ENCODE results near the gene DAB2IP. TPM values are rescaled to one million over a fixed set of nuclear protein-coding genes. Genes with fewer than 3 reads are reported as not detected.

Gene DAB2IP
- total and polyA plus RNA-seq, 2 donors = 8.2 to 8.4 TPM

- 96% methylated on average over 11 of the region's 11 CpGs for WGBS
- peaks cover 0 to 46% of the 10 kb centered on the region in 2 donors for H3K4me1 ChIP-seq (ENCODE audit: control insufficient read depth in 2 of 2, insufficient read depth in 2 of 2, low read length in 2 of 2)
- DNase-seq (ENCODE audit: low read depth in 6 of 9, low spot score in 9 of 9) = no peak
- no peaks in the 10 kb centered on the region for H3K36me3 ChIP-seq (ENCODE audit: control insufficient read depth in 2 of 2, insufficient read depth in 2 of 2, low read length in 1 of 2)
- H3K27me3 ChIP-seq (ENCODE audit: control insufficient read depth in 2 of 2, insufficient read depth in 1 of 2, low read length in 1 of 2) = no peaks in the 10 kb centered on the region
- H3K9me3 ChIP-seq (ENCODE audit: control insufficient read depth in 2 of 2, insufficient read depth in 1 of 2, low read length in 1 of 2) = no peaks in the 10 kb centered on the region
- H3K4me3 ChIP-seq (ENCODE audit: low read length in 2 of 2) = no peak overlapping the region
- H3K27ac ChIP-seq (ENCODE audit: low read depth in 1 of 2, low read length in 1 of 2) = no peak overlapping the region
Observed at GRCh38 chr9:121820286-121821005, 169.0 kb downstream of the DAB2IP start.

GRCh38 chr9:121821326-121821725 is 169.9 kb downstream of the DAB2IP start:
- 96% methylated on average over 5 of the region's 5 CpGs for WGBS
- DNase-seq (ENCODE audit: low read depth in 6 of 9, low spot score in 9 of 9) = no peak
- no peak overlapping the region for H3K4me3 ChIP-seq (ENCODE audit: low read length in 2 of 2)
- no peak overlapping the region for H3K27ac ChIP-seq (ENCODE audit: low read depth in 1 of 2, low read length in 1 of 2)
- no peaks in the 10 kb centered on the region for H3K36me3 ChIP-seq (ENCODE audit: control insufficient read depth in 2 of 2, insufficient read depth in 2 of 2, low read length in 1 of 2)
- H3K27me3 ChIP-seq (ENCODE audit: control insufficient read depth in 2 of 2, insufficient read depth in 1 of 2, low read length in 1 of 2) = no peaks in the 10 kb centered on the region
- peaks cover 0 to 46% of the 10 kb centered on the region in 2 donors for H3K4me1 ChIP-seq (ENCODE audit: control insufficient read depth in 2 of 2, insufficient read depth in 2 of 2, low read length in 2 of 2)
- H3K9me3 ChIP-seq (ENCODE audit: control insufficient read depth in 2 of 2, insufficient read depth in 1 of 2, low read length in 1 of 2) = no peaks in the 10 kb centered on the region

- 89% methylated on average over 34 of the region's 34 CpGs for WGBS
- no peaks in the 10 kb centered on the region for H3K27me3 ChIP-seq (ENCODE audit: control insufficient read depth in 2 of 2, insufficient read depth in 1 of 2, low read length in 1 of 2)
- H3K4me1 ChIP-seq (ENCODE audit: control insufficient read depth in 2 of 2, insufficient read depth in 2 of 2, low read length in 2 of 2) = peaks cover 0 to 46% of the 10 kb centered on the region in 2 donors
- H3K9me3 ChIP-seq (ENCODE audit: control insufficient read depth in 2 of 2, insufficient read depth in 1 of 2, low read length in 1 of 2) = no peaks in the 10 kb centered on the region
- DNase-seq (ENCODE audit: low read depth in 6 of 9, low spot score in 9 of 9) = peak in 1 of 9 donors; percentile 31
- no peak overlapping the region for H3K27ac ChIP-seq (ENCODE audit: low read depth in 1 of 2, low read length in 1 of 2)
- H3K4me3 ChIP-seq (ENCODE audit: low read length in 2 of 2) = no peak overlapping the region
- no peaks in the 10 kb centered on the region for H3K36me3 ChIP-seq (ENCODE audit: control insufficient read depth in 2 of 2, insufficient read depth in 2 of 2, low read length in 1 of 2)
Observed at GRCh38 chr9:121822093-121823085, 171.0 kb downstream of the DAB2IP start.

GRCh38 chr9:121823451-121824169 is 172.2 kb downstream of the DAB2IP start:
- Histone ChIP-seq H3K4me1 (ENCODE audit: control insufficient read depth in 2 of 2, insufficient read depth in 2 of 2, low read length in 2 of 2) (peaks cover 0 to 46% of the 10 kb centered on the region in 2 donors), H3K27me3 (ENCODE audit: control insufficient read depth in 2 of 2, insufficient read depth in 1 of 2, low read length in 1 of 2) (no peaks in the 10 kb centered on the region), H3K36me3 (ENCODE audit: control insufficient read depth in 2 of 2, insufficient read depth in 2 of 2, low read length in 1 of 2) (no peaks in the 10 kb centered on the region), H3K9me3 (ENCODE audit: control insufficient read depth in 2 of 2, insufficient read depth in 1 of 2, low read length in 1 of 2) (no peaks in the 10 kb centered on the region), H3K27ac (ENCODE audit: low read depth in 1 of 2, low read length in 1 of 2) (no peak overlapping the region), H3K4me3 (ENCODE audit: low read length in 2 of 2) (no peak overlapping the region)
- WGBS = 95% methylated on average over 13 of the region's 13 CpGs
- no peak for DNase-seq (ENCODE audit: low read depth in 6 of 9, low spot score in 9 of 9)

- Histone ChIP-seq H3K4me3 (ENCODE audit: low read length in 2 of 2) (no peak overlapping the region), H3K27me3 (ENCODE audit: control insufficient read depth in 2 of 2, insufficient read depth in 1 of 2, low read length in 1 of 2) (no peaks in the 10 kb centered on the region), H3K4me1 (ENCODE audit: control insufficient read depth in 2 of 2, insufficient read depth in 2 of 2, low read length in 2 of 2) (peaks cover 0 to 40% of the 10 kb centered on the region in 2 donors), H3K27ac (ENCODE audit: low read depth in 1 of 2, low read length in 1 of 2) (no peak overlapping the region), H3K36me3 (ENCODE audit: control insufficient read depth in 2 of 2, insufficient read depth in 2 of 2, low read length in 1 of 2) (no peaks in the 10 kb centered on the region), H3K9me3 (ENCODE audit: control insufficient read depth in 2 of 2, insufficient read depth in 1 of 2, low read length in 1 of 2) (no peaks in the 10 kb centered on the region)
- WGBS = 94% methylated on average over 4 of the region's 4 CpGs
- DNase-seq (ENCODE audit: low read depth in 6 of 9, low spot score in 9 of 9) = no peak
Observed at GRCh38 chr9:121824651-121825030, 173.2 kb downstream of the DAB2IP start.

- H3K27ac ChIP-seq (ENCODE audit: low read depth in 1 of 2, low read length in 1 of 2) = no peak overlapping the region
- H3K9me3 ChIP-seq (ENCODE audit: control insufficient read depth in 2 of 2, insufficient read depth in 1 of 2, low read length in 1 of 2) = no peaks in the 10 kb centered on the region
- H3K36me3 ChIP-seq (ENCODE audit: control insufficient read depth in 2 of 2, insufficient read depth in 2 of 2, low read length in 1 of 2) = no peaks in the 10 kb centered on the region
- peaks cover 0 to 34% of the 10 kb centered on the region in 2 donors for H3K4me1 ChIP-seq (ENCODE audit: control insufficient read depth in 2 of 2, insufficient read depth in 2 of 2, low read length in 2 of 2)
- WGBS = 95% methylated on average over 12 of the region's 12 CpGs
- no peak overlapping the region for H3K4me3 ChIP-seq (ENCODE audit: low read length in 2 of 2)
- H3K27me3 ChIP-seq (ENCODE audit: control insufficient read depth in 2 of 2, insufficient read depth in 1 of 2, low read length in 1 of 2) = no peaks in the 10 kb centered on the region
- no peak for DNase-seq (ENCODE audit: low read depth in 6 of 9, low spot score in 9 of 9)
Observed at GRCh38 chr9:121825031-121825691, 173.7 kb downstream of the DAB2IP start.

GRCh38 chr9:121826711-121827110 is 175.3 kb downstream of the DAB2IP start:
- 99% methylated on average over 7 of the region's 7 CpGs for WGBS
- DNase-seq (ENCODE audit: low read depth in 6 of 9, low spot score in 9 of 9) = no peak
- Histone ChIP-seq H3K4me3 (ENCODE audit: low read length in 2 of 2) (no peak overlapping the region), H3K36me3 (ENCODE audit: control insufficient read depth in 2 of 2, insufficient read depth in 2 of 2, low read length in 1 of 2) (no peaks in the 10 kb centered on the region), H3K9me3 (ENCODE audit: control insufficient read depth in 2 of 2, insufficient read depth in 1 of 2, low read length in 1 of 2) (no peaks in the 10 kb centered on the region), H3K27ac (ENCODE audit: low read depth in 1 of 2, low read length in 1 of 2) (no peak overlapping the region), H3K27me3 (ENCODE audit: control insufficient read depth in 2 of 2, insufficient read depth in 1 of 2, low read length in 1 of 2) (no peaks in the 10 kb centered on the region), H3K4me1 (ENCODE audit: control insufficient read depth in 2 of 2, insufficient read depth in 2 of 2, low read length in 2 of 2) (peaks cover 0 to 21% of the 10 kb centered on the region in 2 donors)

- 96% methylated on average over 17 of the region's 17 CpGs for WGBS
- Histone ChIP-seq H3K4me1 (ENCODE audit: control insufficient read depth in 2 of 2, insufficient read depth in 2 of 2, low read length in 2 of 2) (peaks cover 0 to 14% of the 10 kb centered on the region in 2 donors), H3K9me3 (ENCODE audit: control insufficient read depth in 2 of 2, insufficient read depth in 1 of 2, low read length in 1 of 2) (no peaks in the 10 kb centered on the region), H3K27ac (ENCODE audit: low read depth in 1 of 2, low read length in 1 of 2) (no peak overlapping the region), H3K27me3 (ENCODE audit: control insufficient read depth in 2 of 2, insufficient read depth in 1 of 2, low read length in 1 of 2) (no peaks in the 10 kb centered on the region), H3K4me3 (ENCODE audit: low read length in 2 of 2) (no peak overlapping the region), H3K36me3 (ENCODE audit: control insufficient read depth in 2 of 2, insufficient read depth in 2 of 2, low read length in 1 of 2) (no peaks in the 10 kb centered on the region)
- no peak for DNase-seq (ENCODE audit: low read depth in 6 of 9, low spot score in 9 of 9)
Observed at GRCh38 chr9:121827251-121827967, 176.0 kb downstream of the DAB2IP start.

All from thymus (tissue), 11 donors.